Keratinocyte (primary cell): ENCODE results near the gene ABLIM1. TPM values are rescaled to one million over a fixed set of nuclear protein-coding genes. Genes with fewer than 3 reads are reported as not detected.

Source experiments
- DNase-seq: peaks from one replicate; pipeline ENCODE4 v3.0.0-alpha.2; 2011; ENCODE audit warnings: low read depth, missing footprints, low spot score
- FAIRE-seq: peaks from 2 replicates; lab custom pipeline; 2011; peaks lifted over from hg19 to GRCh38; lab: Jason Lieb, UNC
- H2AFZ ChIP-seq: 2 replicates; pipeline ENCODE4 v1.6.0; 2012; ENCODE audit warnings: low read length, control low read depth, inconsistent platforms; ENCODE audit not compliant: control insufficient read depth
- H3K27ac ChIP-seq: 2 replicates; pipeline ENCODE4 v1.5.1; 2011; ENCODE audit warnings: low read length; ENCODE audit not compliant: control insufficient read depth, insufficient read depth
- H3K27me3 ChIP-seq: 3 replicates; pipeline ENCODE4 v1.6.0; 2011; ENCODE audit warnings: low read length; ENCODE audit not compliant: control insufficient read depth, insufficient read depth; ENCODE audit errors: extremely low read depth
- H3K36me3 ChIP-seq, 2 experiments: 2 replicates in 1 of 2; 3 replicates in 1 of 2; pipeline ENCODE4 v1.5.1; 2011; ENCODE audit warnings: low read length in 2 of 2, mild to moderate bottlenecking in 1 of 2; ENCODE audit not compliant: control insufficient read depth in 2 of 2, insufficient read depth in 2 of 2; ENCODE audit errors: extremely low read depth in 1 of 2
- H3K4me1 ChIP-seq: 3 replicates; pipeline ENCODE4 v1.5.1; 2011; ENCODE audit warnings: low read length; ENCODE audit not compliant: control insufficient read depth, insufficient read depth; ENCODE audit errors: extremely low read depth
- H3K4me2 ChIP-seq: 3 replicates; pipeline ENCODE4 v1.6.0; 2011; ENCODE audit warnings: low read depth, low read length; ENCODE audit not compliant: control insufficient read depth, insufficient read depth; ENCODE audit errors: extremely low read depth
- H3K4me3 ChIP-seq, 3 experiments: fragments of 200-600 bp in 1 of 3; sonication (generic) in 1 of 3; 2 replicates in 2 of 3; 3 replicates in 1 of 3; pipeline ENCODE4 v1.5.1; 2011 to 2016; ENCODE audit warnings: low read length in 3 of 3, mild to moderate bottlenecking in 3 of 3, control low read depth in 2 of 3, inconsistent platforms in 1 of 3, low read depth in 1 of 3, mixed read lengths in 1 of 3, mixed run types in 1 of 3, moderate library complexity in 1 of 3; ENCODE audit not compliant: control insufficient read depth in 2 of 3, insufficient read depth in 2 of 3; ENCODE audit errors: extremely low read depth in 1 of 3
- H3K79me2 ChIP-seq: 2 replicates; pipeline ENCODE4 v1.6.0; 2012; ENCODE audit warnings: low read length; ENCODE audit not compliant: control insufficient read depth, insufficient read depth
- H3K9ac ChIP-seq: 3 replicates; pipeline ENCODE4 v1.6.0; 2011; ENCODE audit warnings: low read length; ENCODE audit not compliant: control insufficient read depth, insufficient read depth; ENCODE audit errors: extremely low read depth
- H3K9me1 ChIP-seq: 3 replicates; pipeline ENCODE4 v1.6.0; 2011; ENCODE audit warnings: low read length; ENCODE audit not compliant: control insufficient read depth, insufficient read depth; ENCODE audit errors: extremely low read depth
- H3K9me3 ChIP-seq: 2 replicates; pipeline ENCODE4 v1.5.1; 2012; ENCODE audit warnings: low read depth, low read length; ENCODE audit not compliant: control insufficient read depth
- H4K20me1 ChIP-seq: 3 replicates; pipeline ENCODE4 v1.6.0; 2011; ENCODE audit warnings: low read length; ENCODE audit not compliant: control insufficient read depth, insufficient read depth; ENCODE audit errors: extremely low read depth
- CTCF ChIP-seq, 3 experiments: IDR thresholded peaks in 1 of 3; conservative IDR thresholded peaks in 1 of 3; optimal IDR thresholded peaks in 1 of 3; 2 replicates in 2 of 3; 3 replicates in 1 of 3; pipeline versions ENCODE3 to v1.5.1; 2011; ENCODE audit warnings: low read length in 3 of 3, mild to moderate bottlenecking in 3 of 3, moderate library complexity in 2 of 3, control low read depth in 1 of 3, inconsistent platforms in 1 of 3; ENCODE audit not compliant: insufficient read depth in 2 of 3; ENCODE audit errors: extremely low read depth in 1 of 3
- EZH2 ChIP-seq: IDR thresholded peaks from one replicate; pipeline ENCODE4 v1.6.1; 2012; ENCODE audit warnings: inconsistent platforms, mild to moderate bottlenecking, low read length, moderate library complexity
- dilution Hi-C: fragments of 300-500 bp; cut with MboI; formaldehyde crosslinking; loops from one replicate; pipeline ENCODE4 v1.7.0; 2020; ENCODE audit warnings: low sequenced_read_pairs; ENCODE audit not compliant: extremely low pct_ligation_motif_present
- polyA plus RNA-seq, 5 experiments: library from polyadenylated mRNA; depleted of rRNA in 3 of 5; stranded (reverse) in 3 of 5; stranded (forward) in 1 of 5; unstranded in 1 of 5; fragments of >200 nt; gene quantifications; 1 replicate in 1 of 5; 2 replicates in 3 of 5; 3 replicates in 1 of 5; pipeline versions ENCODE4 v1.2.1 to v1.2.3, GENCODE V29; 2011 to 2012; ENCODE audit warnings: missing spikeins in 2 of 5, low read depth in 1 of 5, low replicate concordance in 1 of 5

ABLIM1 gene
- polyA plus RNA-seq, 1 donor (not counting 4 experiments of a cell fraction or from before 2014, with no cell fraction given) = 55.2 TPM

DNA sequence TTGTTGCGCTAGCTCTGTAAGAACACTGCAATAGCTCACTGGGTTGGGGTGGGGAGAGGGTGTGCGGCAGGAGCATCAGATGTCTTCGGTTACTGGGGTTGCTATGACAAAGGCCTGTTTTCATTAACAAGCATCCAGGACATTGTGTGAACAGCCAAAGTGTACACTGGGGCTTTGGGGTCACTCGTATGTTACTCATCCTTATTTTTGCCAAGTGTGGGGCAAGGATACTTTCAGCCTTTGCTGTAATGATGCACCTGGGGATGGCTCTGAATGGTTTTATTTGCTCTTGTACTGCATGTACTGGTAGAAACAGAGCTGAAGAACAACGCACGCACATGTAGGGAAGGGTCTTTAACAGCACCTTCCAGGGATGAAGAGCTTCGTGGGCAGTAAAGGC, 180.8 kb downstream of the ABLIM1 start:
- no peaks in the 10 kb centered on the region for H3K9me3 ChIP-seq
- no peaks in the 10 kb centered on the region for H3K4me1 ChIP-seq
- dilution Hi-C loops = no loop called here
- H3K4me3 ChIP-seq = no peak overlapping the region
- no peaks in the 10 kb centered on the region for H3K27me3 ChIP-seq
- H3K36me3 ChIP-seq = peaks cover 0 to 2% of the 10 kb centered on the region in 2 experiments
- H3K27ac ChIP-seq = no peak overlapping the region
- H3K9ac ChIP-seq = no peak overlapping the region
- FAIRE-seq (no peak), DNase-seq (no peak)
- H4K20me1 ChIP-seq = no peaks in the 10 kb centered on the region
- no peak overlapping the region for H3K4me2 ChIP-seq
- no peak overlapping the region for H2AFZ ChIP-seq
- no peaks in the 10 kb centered on the region for H3K9me1 ChIP-seq
- H3K79me2 ChIP-seq = no peaks in the 10 kb centered on the region
- TF ChIP-seq CTCF (optimal IDR thresholded peaks at IDR 0.05 in 1 of 3, IDR thresholded peaks at IDR 0.05 in 1 of 3, conservative IDR thresholded peaks at IDR 0.05 in 1 of 3; ENCODE audit: extremely low read depth in 1 of 3, insufficient read depth in 2 of 3, low read length in 3 of 3) (no peak), EZH2 (no peak)

DNA sequence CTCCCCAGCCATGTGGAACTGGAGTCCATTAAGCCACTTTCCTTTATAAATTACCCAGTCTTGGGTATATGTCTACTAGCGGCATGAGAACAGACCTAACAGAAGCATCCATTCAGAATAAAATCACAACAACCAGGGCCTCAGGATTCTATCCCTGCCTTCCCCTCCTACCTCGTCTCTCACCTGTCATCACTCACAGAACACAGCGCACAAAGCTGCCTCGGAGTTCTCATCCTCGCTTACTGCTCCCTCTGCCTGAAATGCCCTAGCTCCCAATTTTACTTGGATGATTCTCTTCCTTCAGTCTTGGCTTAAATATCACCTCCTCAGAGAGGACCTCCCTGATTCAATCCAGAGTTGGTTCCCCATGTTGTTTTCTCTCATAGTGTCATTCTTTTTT, 183.1 kb downstream of the ABLIM1 start:
- Histone ChIP-seq H3K4me1 (no peaks in the 10 kb centered on the region), H4K20me1 (no peaks in the 10 kb centered on the region), H3K4me3 (no peak overlapping the region), H3K36me3 (peaks cover 0 to 1% of the 10 kb centered on the region in 2 experiments), H2AFZ (no peak overlapping the region), H3K79me2 (no peaks in the 10 kb centered on the region), H3K9me1 (no peaks in the 10 kb centered on the region), H3K27me3 (no peaks in the 10 kb centered on the region), H3K9me3 (no peaks in the 10 kb centered on the region), H3K4me2 (no peak overlapping the region), H3K27ac (no peak overlapping the region), H3K9ac (no peak overlapping the region)
- TF ChIP-seq EZH2 (no peak), CTCF (optimal IDR thresholded peaks at IDR 0.05 in 1 of 3, IDR thresholded peaks at IDR 0.05 in 1 of 3, conservative IDR thresholded peaks at IDR 0.05 in 1 of 3; ENCODE audit: extremely low read depth in 1 of 3, insufficient read depth in 2 of 3, low read length in 3 of 3) (no peak)
- DNase-seq (no peak), FAIRE-seq (no peak)
- dilution Hi-C loops = no loop called here
